Measurements from ENCODE around the gene B3GALT4.

GRCh38 chr6:33298773-33299236, 21.9 kb downstream of the B3GALT4 start, which contains the start of gene RGL2:
- no peak for TF ChIP-seq SUZ12 (IDR thresholded peaks at IDR 0.05)
- TF ChIP-seq ELF4 (IDR thresholded peaks at IDR 0.05), result no peak

Measured in HEK293T (cell line).